Astrocyte (in vitro differentiated cells and primary cell): Measurements from ENCODE around the gene OTUB2. TPM values are rescaled to one million over a fixed set of nuclear protein-coding genes. Genes with fewer than 3 reads are reported as not detected.

ENCODE experiments used
- DNase-seq: peaks from one replicate; pipeline ENCODE4 v3.0.0-alpha.2; 2010; ENCODE audit warnings: low read depth
- FAIRE-seq: peaks from 2 replicates; lab custom pipeline; 2011; peaks lifted over from hg19 to GRCh38; lab: Jason Lieb, UNC
- H2AFZ ChIP-seq: 2 replicates; pipeline ENCODE4 v1.6.0; 2012; ENCODE audit warnings: low read depth, low read length, inconsistent platforms
- H3K27ac ChIP-seq: 2 replicates; pipeline ENCODE4 v1.5.1; 2011; ENCODE audit warnings: low read depth, low read length, inconsistent platforms
- H3K27me3 ChIP-seq: 2 replicates; pipeline ENCODE4 v1.6.0; 2011; ENCODE audit warnings: low read length, inconsistent platforms; ENCODE audit not compliant: insufficient read depth
- H3K36me3 ChIP-seq: 2 replicates; pipeline ENCODE4 v1.5.1; 2011; ENCODE audit warnings: low read length, inconsistent platforms; ENCODE audit not compliant: insufficient read depth
- H3K4me1 ChIP-seq: 2 replicates; pipeline ENCODE4 v1.5.1; 2011; ENCODE audit warnings: low read length, inconsistent platforms; ENCODE audit not compliant: insufficient read depth
- H3K4me2 ChIP-seq: 2 replicates; pipeline ENCODE4 v1.6.0; 2012; ENCODE audit warnings: low read length, inconsistent platforms
- H3K4me3 ChIP-seq: 2 replicates; pipeline ENCODE4 v1.5.1; 2011; ENCODE audit warnings: low read depth, mild to moderate bottlenecking, low read length, inconsistent platforms; ENCODE audit not compliant: insufficient read depth
- H3K79me2 ChIP-seq: 2 replicates; pipeline ENCODE4 v1.6.0; 2012; ENCODE audit warnings: mild to moderate bottlenecking, low read length, inconsistent platforms; ENCODE audit not compliant: insufficient read depth
- H3K9ac ChIP-seq: 2 replicates; pipeline ENCODE4 v1.6.0; 2012; ENCODE audit warnings: mild to moderate bottlenecking, low read length, inconsistent platforms
- H3K9me3 ChIP-seq: 2 replicates; pipeline ENCODE4 v1.5.1; 2012; ENCODE audit warnings: low read depth, mild to moderate bottlenecking, low read length, inconsistent platforms; ENCODE audit not compliant: insufficient read depth
- H4K20me1 ChIP-seq: 2 replicates; pipeline ENCODE4 v1.6.0; 2012; ENCODE audit warnings: low read length, inconsistent platforms; ENCODE audit not compliant: insufficient read depth
- H3K27ac Mint-ChIP-seq: one replicate; pipeline ENCODE4 v1.8.0; 2021; ENCODE audit warnings: mild to moderate bottlenecking, mixed read lengths; ENCODE audit not compliant: unreplicated experiment
- H3K27me3 Mint-ChIP-seq: one replicate; pipeline ENCODE4 v1.8.0; 2021; ENCODE audit warnings: low read depth, mixed read lengths; ENCODE audit not compliant: unreplicated experiment
- H3K36me3 Mint-ChIP-seq: one replicate; pipeline ENCODE4 v1.8.0; 2021; ENCODE audit warnings: low read depth, mixed read lengths; ENCODE audit not compliant: unreplicated experiment
- H3K4me1 Mint-ChIP-seq: one replicate; pipeline ENCODE4 v1.8.0; 2021; ENCODE audit warnings: low read depth, mixed read lengths; ENCODE audit not compliant: unreplicated experiment
- H3K4me3 Mint-ChIP-seq: one replicate; pipeline ENCODE4 v1.8.0; 2021; ENCODE audit warnings: mild to moderate bottlenecking, moderate library complexity, mixed read lengths; ENCODE audit not compliant: unreplicated experiment
- H3K9me3 Mint-ChIP-seq: one replicate; pipeline ENCODE4 v1.8.0; 2021; ENCODE audit warnings: mild to moderate bottlenecking, mixed read lengths; ENCODE audit not compliant: unreplicated experiment
- CTCF ChIP-seq: IDR thresholded peaks from 2 replicates; pipeline ENCODE4 v1.5.1; 2011; ENCODE audit warnings: low read depth, mild to moderate bottlenecking, inconsistent platforms, low read length, moderate library complexity; ENCODE audit not compliant: insufficient read depth
- EZH2 ChIP-seq: IDR thresholded peaks from 2 replicates; pipeline ENCODE4 v1.6.1; 2012; ENCODE audit warnings: mild to moderate bottlenecking, low read length, inconsistent platforms; ENCODE audit not compliant: insufficient read depth
- total RNA-seq: library from RNA; stranded (reverse); gene quantifications from 2 replicates; pipeline ENCODE4 v1.2.1, GENCODE V29; 2021

OTUB2 gene
- total RNA-seq, 1 donor from 2014 or later: 3.3 TPM

GRCh38 chr14:94044476-94045091 lies 18.4 kb downstream of the OTUB2 start:
- H3K36me3 Mint-ChIP-seq: peaks cover 15% of the 10 kb centered on the region
- no peak for FAIRE-seq

DNA sequence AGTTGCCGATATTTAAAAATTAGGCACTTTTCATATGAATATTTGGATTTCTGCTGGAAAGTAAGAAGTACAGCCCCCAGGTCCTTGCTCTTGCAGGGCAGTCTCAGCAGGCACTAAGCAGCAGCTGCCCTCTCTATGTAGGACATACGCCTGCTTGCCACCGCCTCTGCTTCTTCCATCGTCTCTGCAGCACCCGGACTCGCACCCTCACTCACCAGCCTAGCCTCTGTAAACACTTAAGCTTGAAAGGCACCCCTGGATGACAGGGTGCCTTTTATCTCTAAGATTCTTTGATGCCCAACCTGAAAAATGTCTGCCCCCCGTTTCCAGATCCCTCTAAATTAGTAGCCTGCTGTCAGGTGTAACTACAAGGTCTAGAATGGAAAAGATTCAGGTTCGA lies 19.0 kb downstream of the OTUB2 start:
- Histone ChIP-seq H3K4me1 (peaks cover 5% of the 10 kb centered on the region), H3K9me3 (no peaks in the 10 kb centered on the region), H3K27me3 (no peaks in the 10 kb centered on the region), H4K20me1 (peaks cover 29% of the 10 kb centered on the region), H3K27ac (no peak overlapping the region), H3K9ac (no peak overlapping the region), H2AFZ (no peak overlapping the region), H3K36me3 (peaks cover 34% of the 10 kb centered on the region), H3K4me3 (no peak overlapping the region), H3K79me2 (no peaks in the 10 kb centered on the region), H3K4me2 (no peak overlapping the region)
- Mint-ChIP-seq H3K9me3 (no peaks in the 10 kb centered on the region), H3K36me3 (peaks cover 19% of the 10 kb centered on the region), H3K27me3 (peaks cover 4% of the 10 kb centered on the region), H3K4me1 (peaks cover 5% of the 10 kb centered on the region), H3K4me3 (no peak overlapping the region), H3K27ac (no peak overlapping the region)
- FAIRE-seq (no peak), DNase-seq (no peak)
- no peak for TF ChIP-seq EZH2

More at GRCh38 chr14:94044476-94045091, 18.4 kb downstream of the OTUB2 start:
- Mint-ChIP-seq H3K9me3 (no peaks in the 10 kb centered on the region), H3K4me1 (peaks cover 5% of the 10 kb centered on the region), H3K27ac (no peak overlapping the region), H3K4me3 (no peak overlapping the region), H3K27me3 (peaks cover 5% of the 10 kb centered on the region)
- H2AFZ ChIP-seq: no peak overlapping the region
- H3K27me3 ChIP-seq: no peaks in the 10 kb centered on the region
- H3K9me3 ChIP-seq: no peaks in the 10 kb centered on the region
- H3K4me3 ChIP-seq: no peak overlapping the region
- no peak overlapping the region for H3K4me2 ChIP-seq
- TF ChIP-seq CTCF: no peak
- no peak for TF ChIP-seq EZH2
- peaks cover 30% of the 10 kb centered on the region for H3K36me3 ChIP-seq
- peaks cover 5% of the 10 kb centered on the region for H3K4me1 ChIP-seq
- H3K27ac ChIP-seq: no peak overlapping the region
- H3K79me2 ChIP-seq: no peaks in the 10 kb centered on the region
- no peak for DNase-seq
- H4K20me1 ChIP-seq: peaks cover 26% of the 10 kb centered on the region
- no peak overlapping the region for H3K9ac ChIP-seq

DNA sequence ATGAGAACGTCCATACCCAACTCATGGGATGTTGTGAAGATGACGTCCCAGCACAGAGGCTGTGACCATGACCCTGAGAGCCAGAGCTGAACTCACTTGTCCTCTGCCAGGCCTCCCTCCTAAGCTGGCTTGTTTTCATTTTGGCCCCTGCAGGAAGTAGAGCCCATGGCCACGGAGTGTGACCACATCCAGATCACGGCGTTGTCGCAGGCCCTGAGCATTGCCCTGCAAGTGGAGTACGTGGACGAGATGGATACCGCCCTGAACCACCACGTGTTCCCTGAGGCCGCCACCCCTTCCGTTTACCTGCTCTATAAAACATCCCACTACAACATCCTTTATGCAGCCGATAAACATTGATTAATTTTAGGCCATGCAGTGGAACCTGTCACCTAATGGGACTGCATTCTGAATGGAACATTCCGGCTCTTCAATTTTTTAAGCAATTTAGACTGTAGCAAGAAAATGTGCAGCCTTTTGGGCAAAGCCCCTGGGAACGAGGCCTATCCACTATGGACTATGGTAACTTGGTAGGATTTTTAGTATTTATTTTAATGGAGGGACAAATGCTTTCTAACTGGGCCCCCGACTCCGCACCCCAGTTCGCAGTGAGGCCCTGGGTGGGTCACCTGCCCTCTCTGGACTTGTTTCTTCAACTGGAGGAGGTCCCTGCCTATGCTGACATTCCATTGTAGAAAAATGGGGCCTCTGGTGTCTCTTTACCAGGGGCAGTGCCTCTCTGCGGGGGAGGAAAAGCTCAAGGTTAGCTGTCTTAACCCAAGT lies 19.6 kb downstream of the OTUB2 start:
- Mint-ChIP-seq H3K27ac (no peak overlapping the region), H3K4me3 (no peak overlapping the region), H3K9me3 (no peaks in the 10 kb centered on the region), H3K36me3 (peaks cover 21% of the 10 kb centered on the region), H3K27me3 (peaks cover 1% of the 10 kb centered on the region), H3K4me1 (peaks cover 6% of the 10 kb centered on the region)
- H4K20me1 ChIP-seq: peaks cover 34% of the 10 kb centered on the region
- TF ChIP-seq CTCF (no peak), EZH2 (no peak)
- no peaks in the 10 kb centered on the region for H3K27me3 ChIP-seq
- H3K4me2 ChIP-seq: no peak overlapping the region
- FAIRE-seq (no peak), DNase-seq (no peak)
- H3K36me3 ChIP-seq: peaks cover 38% of the 10 kb centered on the region
- peaks cover 5% of the 10 kb centered on the region for H3K4me1 ChIP-seq
- H3K9ac ChIP-seq: no peak overlapping the region
- no peak overlapping the region for H3K27ac ChIP-seq
- H2AFZ ChIP-seq: no peak overlapping the region
- no peaks in the 10 kb centered on the region for H3K9me3 ChIP-seq
- H3K79me2 ChIP-seq: no peaks in the 10 kb centered on the region
- H3K4me3 ChIP-seq: no peak overlapping the region
